IPS-11a (cell line): ENCODE measurements around the gene SUGT1.

Experiments used
- H3K4me3 ChIP-seq: one replicate; pipeline ENCODE4 v1.5.1; 2013; ENCODE audit warnings: low read depth, low read length, control low read depth

The SUGT1 gene

GRCh38 chr13:52736891-52737290 lies 84.3 kb downstream of the SUGT1 start:
- H3K4me3 ChIP-seq: no peak overlapping the region

GRCh38 chr13:52737451-52737850 lies 84.8 kb downstream of the SUGT1 start:
- H3K4me3 ChIP-seq: no peak overlapping the region

GRCh38 chr13:52737965-52738364 lies 85.3 kb downstream of the SUGT1 start:
- H3K4me3 ChIP-seq: peak overlapping the region; percentile 28

GRCh38 chr13:52738719-52739467 lies 86.3 kb downstream of the SUGT1 start:
- peak overlapping the region; percentile 78 for H3K4me3 ChIP-seq

GRCh38 chr13:52739468-52740071 lies 86.9 kb downstream of the SUGT1 start, which contains the start of gene CNMD:
TSS of gene CNMD (minus strand) at chr13:52739820. CDS start at chr13:52739701, 119 bp downstream.
- H3K4me3 ChIP-seq: peak within 1 kb of the TSS; percentile 78

GRCh38 chr13:52743569-52743968 lies 90.9 kb downstream of the SUGT1 start:
- H3K4me3 ChIP-seq: no peak overlapping the region

- no peak overlapping the region for H3K4me3 ChIP-seq
These were observed 91.4 kb downstream of the SUGT1 start for GRCh38 chr13:52743988-52744387.

GRCh38 chr13:52744842-52745375 lies 92.3 kb downstream of the SUGT1 start:
- no peak overlapping the region for H3K4me3 ChIP-seq

- no peak overlapping the region for H3K4me3 ChIP-seq
These were observed 93.5 kb downstream of the SUGT1 start for GRCh38 chr13:52746141-52746540.

- no peak overlapping the region for H3K4me3 ChIP-seq
These were observed 96.8 kb downstream of the SUGT1 start for GRCh38 chr13:52749419-52749818.
